ENCODE measurements around the gene CKB.

The CKB gene

GRCh38 chr14:103558071-103558882 is 35.6 kb upstream of the CKB start:
- peaks cover 26% of the 10 kb centered on the region for H3K36me3 ChIP-seq (ENCODE audit: insufficient read depth, low read length)
- H3K9me3 ChIP-seq (replicated peaks; ENCODE audit: low read length), result no peaks in the 10 kb centered on the region
- H3K4me3 ChIP-seq (ENCODE audit: low read length), result no peak overlapping the region
- peaks cover 41% of the 10 kb centered on the region for H3K4me1 ChIP-seq (ENCODE audit: control insufficient read depth, insufficient read depth, low read length)
- peak overlapping the region; percentile 6 for H3K9ac ChIP-seq (ENCODE audit: low read depth, low read length)
- H3K27me3 ChIP-seq (ENCODE audit: control insufficient read depth, insufficient read depth, low read length), result no peaks in the 10 kb centered on the region
- H3K4me2 ChIP-seq (ENCODE audit: low read length), result peak overlapping the region; percentile 21

- Histone ChIP-seq H3K36me3 (ENCODE audit: insufficient read depth, low read length) (peaks cover 29% of the 10 kb centered on the region), H3K4me1 (ENCODE audit: control insufficient read depth, insufficient read depth, low read length) (peaks cover 49% of the 10 kb centered on the region), H3K4me3 (ENCODE audit: low read length) (no peak overlapping the region), H3K27me3 (ENCODE audit: control insufficient read depth, insufficient read depth, low read length) (no peaks in the 10 kb centered on the region), H3K9me3 (replicated peaks; ENCODE audit: low read length) (no peaks in the 10 kb centered on the region), H3K9ac (ENCODE audit: low read depth, low read length) (no peak overlapping the region), H3K4me2 (ENCODE audit: low read length) (peak overlapping the region; percentile 21)
These were observed 34.5 kb upstream of the CKB start for GRCh38 chr14:103556946-103557758.

GRCh38 chr14:103555559-103556337 is 33.1 kb upstream of the CKB start:
- no peak overlapping the region for H3K4me2 ChIP-seq (ENCODE audit: low read length)
- no peaks in the 10 kb centered on the region for H3K9me3 ChIP-seq (replicated peaks; ENCODE audit: low read length)
- peaks cover 29% of the 10 kb centered on the region for H3K36me3 ChIP-seq (ENCODE audit: insufficient read depth, low read length)
- no peaks in the 10 kb centered on the region for H3K27me3 ChIP-seq (ENCODE audit: control insufficient read depth, insufficient read depth, low read length)
- H3K4me3 ChIP-seq (ENCODE audit: low read length), result no peak overlapping the region
- no peak overlapping the region for H3K9ac ChIP-seq (ENCODE audit: low read depth, low read length)
- H3K4me1 ChIP-seq (ENCODE audit: control insufficient read depth, insufficient read depth, low read length), result peaks cover 55% of the 10 kb centered on the region

- Histone ChIP-seq H3K9me3 (replicated peaks; ENCODE audit: low read length) (no peaks in the 10 kb centered on the region), H3K4me3 (ENCODE audit: low read length) (no peak overlapping the region), H3K36me3 (ENCODE audit: insufficient read depth, low read length) (peaks cover 6% of the 10 kb centered on the region), H3K4me1 (ENCODE audit: control insufficient read depth, insufficient read depth, low read length) (peaks cover 34% of the 10 kb centered on the region), H3K9ac (ENCODE audit: low read depth, low read length) (no peak overlapping the region), H3K4me2 (ENCODE audit: low read length) (no peak overlapping the region), H3K27me3 (ENCODE audit: control insufficient read depth, insufficient read depth, low read length) (no peaks in the 10 kb centered on the region)
These were observed 30.2 kb upstream of the CKB start for GRCh38 chr14:103552846-103553210.

GRCh38 chr14:103552011-103552845 is 29.6 kb upstream of the CKB start:
- Histone ChIP-seq H3K4me1 (ENCODE audit: control insufficient read depth, insufficient read depth, low read length) (peaks cover 30% of the 10 kb centered on the region), H3K27me3 (ENCODE audit: control insufficient read depth, insufficient read depth, low read length) (no peaks in the 10 kb centered on the region), H3K4me2 (ENCODE audit: low read length) (peak overlapping the region; percentile 67), H3K9me3 (replicated peaks; ENCODE audit: low read length) (no peaks in the 10 kb centered on the region), H3K36me3 (ENCODE audit: insufficient read depth, low read length) (peaks cover 6% of the 10 kb centered on the region), H3K9ac (ENCODE audit: low read depth, low read length) (peak overlapping the region; percentile 74), H3K4me3 (ENCODE audit: low read length) (peak overlapping the region; percentile 42)

GRCh38 chr14:103551338-103551762 is 28.7 kb upstream of the CKB start:
- peak overlapping the region; percentile 42 for H3K4me3 ChIP-seq (ENCODE audit: low read length)
- H3K9ac ChIP-seq (ENCODE audit: low read depth, low read length), result peak overlapping the region; percentile 74
- peaks cover 27% of the 10 kb centered on the region for H3K4me1 ChIP-seq (ENCODE audit: control insufficient read depth, insufficient read depth, low read length)
- no peaks in the 10 kb centered on the region for H3K9me3 ChIP-seq (replicated peaks; ENCODE audit: low read length)
- peaks cover 6% of the 10 kb centered on the region for H3K36me3 ChIP-seq (ENCODE audit: insufficient read depth, low read length)
- H3K27me3 ChIP-seq (ENCODE audit: control insufficient read depth, insufficient read depth, low read length), result no peaks in the 10 kb centered on the region
- peak overlapping the region; percentile 67 for H3K4me2 ChIP-seq (ENCODE audit: low read length)

GRCh38 chr14:103550451-103551337 is 28.1 kb upstream of the CKB start:
- Histone ChIP-seq H3K36me3 (ENCODE audit: insufficient read depth, low read length) (peaks cover 6% of the 10 kb centered on the region), H3K9me3 (replicated peaks; ENCODE audit: low read length) (no peaks in the 10 kb centered on the region), H3K4me3 (ENCODE audit: low read length) (peak overlapping the region; percentile 42), H3K9ac (ENCODE audit: low read depth, low read length) (peak overlapping the region; percentile 74), H3K27me3 (ENCODE audit: control insufficient read depth, insufficient read depth, low read length) (no peaks in the 10 kb centered on the region), H3K4me1 (ENCODE audit: control insufficient read depth, insufficient read depth, low read length) (peaks cover 27% of the 10 kb centered on the region), H3K4me2 (ENCODE audit: low read length) (peak overlapping the region; percentile 67)

- H3K9ac ChIP-seq (ENCODE audit: low read depth, low read length), result no peak overlapping the region
- peaks cover 3% of the 10 kb centered on the region for H3K36me3 ChIP-seq (ENCODE audit: insufficient read depth, low read length)
- no peak overlapping the region for H3K4me3 ChIP-seq (ENCODE audit: low read length)
- peaks cover 27% of the 10 kb centered on the region for H3K4me1 ChIP-seq (ENCODE audit: control insufficient read depth, insufficient read depth, low read length)
- H3K4me2 ChIP-seq (ENCODE audit: low read length), result no peak overlapping the region
- H3K27me3 ChIP-seq (ENCODE audit: control insufficient read depth, insufficient read depth, low read length), result no peaks in the 10 kb centered on the region
- no peaks in the 10 kb centered on the region for H3K9me3 ChIP-seq (replicated peaks; ENCODE audit: low read length)
These were observed 27.0 kb upstream of the CKB start for GRCh38 chr14:103549361-103550311.

GRCh38 chr14:103548463-103549351 is 26.1 kb upstream of the CKB start:
- no peaks in the 10 kb centered on the region for H3K27me3 ChIP-seq (ENCODE audit: control insufficient read depth, insufficient read depth, low read length)
- H3K4me3 ChIP-seq (ENCODE audit: low read length), result no peak overlapping the region
- no peak overlapping the region for H3K4me2 ChIP-seq (ENCODE audit: low read length)
- H3K4me1 ChIP-seq (ENCODE audit: control insufficient read depth, insufficient read depth, low read length), result peaks cover 32% of the 10 kb centered on the region
- H3K9me3 ChIP-seq (replicated peaks; ENCODE audit: low read length), result no peaks in the 10 kb centered on the region
- peaks cover 3% of the 10 kb centered on the region for H3K36me3 ChIP-seq (ENCODE audit: insufficient read depth, low read length)
- H3K9ac ChIP-seq (ENCODE audit: low read depth, low read length), result no peak overlapping the region
